Karpas-422 (cell line): ENCODE results near the gene COQ2. TPM values are rescaled to one million over a fixed set of nuclear protein-coding genes. Genes with fewer than 3 reads are reported as not detected.
A peak's percentile ranks its signal among the peaks of the same experiment; 100 is the strongest.

Experiments
- DNase-seq: peaks from one replicate; pipeline ENCODE4 v3.0.0-alpha.2; 2015
- H2AFZ ChIP-seq: fragments of 200-600 bp; sonication (generic); 2 replicates; pipeline ENCODE4 v1.6.1; 2014; ENCODE audit warnings: antibody characterized with exemption, low read length, mixed read lengths
- H3K27ac ChIP-seq: fragments of 200-600 bp; sonication (generic); 2 replicates; pipeline ENCODE4 v1.5.1; 2014; ENCODE audit warnings: mild to moderate bottlenecking, low read length, moderate library complexity
- H3K27me3 ChIP-seq: fragments of 200-600 bp; sonication (generic); 2 replicates; pipeline ENCODE4 v1.6.1; 2014; ENCODE audit warnings: low read length, mixed read lengths
- H3K36me3 ChIP-seq: fragments of 200-600 bp; sonication (generic); 2 replicates; pipeline ENCODE4 v1.6.1; 2014; ENCODE audit warnings: low read length, mixed read lengths; ENCODE audit not compliant: insufficient read depth
- H3K4me1 ChIP-seq: fragments of 200-600 bp; sonication (generic); 2 replicates; pipeline ENCODE4 v1.6.1; 2014; ENCODE audit warnings: mild to moderate bottlenecking, low read length, mixed read lengths
- H3K4me2 ChIP-seq: fragments of 200-600 bp; sonication (generic); 2 replicates; pipeline ENCODE4 v1.6.1; 2014; ENCODE audit warnings: low read length, low read depth, mild to moderate bottlenecking; ENCODE audit not compliant: poor library complexity, severe bottlenecking
- H3K4me3 ChIP-seq: fragments of 200-600 bp; sonication (generic); 2 replicates; pipeline ENCODE4 v1.5.1; 2014; ENCODE audit warnings: mild to moderate bottlenecking, antibody characterized with exemption, low read length, mixed read lengths
- H3K79me2 ChIP-seq: fragments of 200-600 bp; sonication (generic); 2 replicates; pipeline ENCODE4 v1.6.1; 2014; ENCODE audit warnings: mild to moderate bottlenecking, low read length, mixed read lengths
- H3K9ac ChIP-seq: fragments of 200-600 bp; sonication (generic); 2 replicates; pipeline ENCODE4 v1.6.0; 2014; ENCODE audit warnings: low read length
- H3K9me2 ChIP-seq: fragments of 200-600 bp; sonication (generic), shearing (Covaris generic); replicated peaks from 2 replicates; pipeline ENCODE4 v1.6.0; 2014; ENCODE audit warnings: mild to moderate bottlenecking, low read length, moderate library complexity; ENCODE audit not compliant: insufficient read depth
- H3K9me3 ChIP-seq: fragments of 300-700, 200-600 bp; sonication (generic); 2 replicates; pipeline ENCODE4 v1.6.1; 2014; ENCODE audit warnings: low read length, mixed read lengths
- H4K20me1 ChIP-seq: fragments of 200-600 bp; sonication (generic); 2 replicates; pipeline ENCODE4 v1.6.1; 2014; ENCODE audit warnings: mild to moderate bottlenecking, antibody characterized with exemption, low read length, low read depth; ENCODE audit not compliant: insufficient read depth
- total RNA-seq: library from RNA; depleted of rRNA; stranded (reverse); fragments of >200 nt; shearing (Covaris generic); gene quantifications from 2 replicates; pipeline ENCODE4 v1.2.3, GENCODE V29; 2014; ENCODE audit warnings: low replicate concordance

The COQ2 gene
- total RNA-seq, 1 experiment from 2014 or later: 1.2 TPM

DNA sequence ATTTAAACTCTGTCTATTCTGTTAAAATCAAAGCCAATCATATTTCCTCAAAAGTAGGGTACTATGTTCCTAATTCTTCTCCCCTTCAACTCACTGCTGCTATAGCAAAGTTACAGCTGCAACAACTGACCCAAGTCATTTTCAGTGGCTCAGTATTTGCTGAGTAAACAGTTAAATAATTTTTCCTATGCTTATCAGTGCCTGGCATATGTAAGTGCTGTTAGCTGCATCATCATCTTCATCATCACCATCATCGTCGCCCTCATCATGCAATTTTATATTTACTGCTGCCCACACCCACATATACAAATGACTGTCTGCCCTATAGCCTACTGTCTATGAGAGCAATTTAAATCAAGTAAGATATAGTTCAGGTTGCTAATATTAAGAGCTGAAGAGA, 21.9 kb downstream of the COQ2 start:
- Histone ChIP-seq H3K9me2 (no peaks in the 10 kb centered on the region), H3K9ac (no peak overlapping the region), H3K36me3 (no peaks in the 10 kb centered on the region), H3K79me2 (no peaks in the 10 kb centered on the region), H3K4me2 (no peak overlapping the region), H3K9me3 (no peaks in the 10 kb centered on the region), H3K4me3 (no peak overlapping the region), H2AFZ (no peak overlapping the region), H3K27me3 (no peaks in the 10 kb centered on the region), H3K27ac (no peak overlapping the region), H3K4me1 (no peaks in the 10 kb centered on the region), H4K20me1 (no peaks in the 10 kb centered on the region)
- DNase-seq: no peak

DNA sequence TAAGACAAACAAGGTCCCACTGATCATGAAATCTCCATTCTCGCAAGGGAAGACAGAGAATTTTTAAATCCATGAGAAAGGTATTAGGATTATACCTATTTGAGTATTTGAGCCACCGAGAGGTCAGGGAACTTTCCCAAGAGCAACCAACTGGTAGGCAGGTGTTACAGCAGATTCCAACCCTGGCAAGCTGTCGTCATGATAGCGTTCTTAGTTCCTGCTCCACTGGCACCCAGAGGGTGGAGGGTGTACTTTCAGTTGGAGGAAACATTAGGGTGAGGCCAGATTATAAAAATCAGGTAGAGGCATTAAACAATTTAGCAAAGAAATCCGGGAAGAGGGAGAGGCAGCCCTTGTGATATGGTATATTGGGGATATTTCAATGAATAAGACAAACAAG, 23.3 kb downstream of the COQ2 start:
- H3K4me3 ChIP-seq: no peak overlapping the region
- no peaks in the 10 kb centered on the region for H3K27me3 ChIP-seq
- H3K9me2 ChIP-seq: no peaks in the 10 kb centered on the region
- H3K9ac ChIP-seq: no peak overlapping the region
- H3K4me2 ChIP-seq: no peak overlapping the region
- H3K27ac ChIP-seq: no peak overlapping the region
- peaks cover 1% of the 10 kb centered on the region for H3K4me1 ChIP-seq
- DNase-seq: no peak
- H4K20me1 ChIP-seq: no peaks in the 10 kb centered on the region
- no peaks in the 10 kb centered on the region for H3K79me2 ChIP-seq
- no peaks in the 10 kb centered on the region for H3K9me3 ChIP-seq
- H2AFZ ChIP-seq: no peak overlapping the region
- no peaks in the 10 kb centered on the region for H3K36me3 ChIP-seq

DNA sequence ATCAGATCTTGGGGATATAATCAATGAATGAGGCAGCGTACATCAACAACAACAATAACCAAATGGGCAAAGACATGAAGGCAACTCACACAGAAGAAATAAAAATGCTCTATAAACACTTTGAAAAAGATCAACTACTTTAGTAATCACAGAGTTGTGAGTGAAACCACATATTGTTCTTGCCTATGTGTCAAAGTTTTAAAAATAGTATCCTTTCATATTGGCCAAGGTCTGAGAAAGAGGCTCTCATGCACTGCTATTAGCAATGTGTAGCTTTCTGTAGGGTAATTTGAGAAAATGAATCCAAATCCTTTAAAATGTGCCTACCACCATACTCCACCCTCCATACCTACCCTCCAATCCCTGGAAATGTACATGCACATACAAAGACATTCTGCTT, 25.0 kb downstream of the COQ2 start:
- DNase-seq: no peak
- no peak overlapping the region for H3K4me2 ChIP-seq
- H2AFZ ChIP-seq: no peak overlapping the region
- H3K4me3 ChIP-seq: no peak overlapping the region
- no peaks in the 10 kb centered on the region for H3K36me3 ChIP-seq
- H3K9me3 ChIP-seq: no peaks in the 10 kb centered on the region
- no peaks in the 10 kb centered on the region for H3K9me2 ChIP-seq
- no peak overlapping the region for H3K9ac ChIP-seq
- no peaks in the 10 kb centered on the region for H3K79me2 ChIP-seq
- no peaks in the 10 kb centered on the region for H3K27me3 ChIP-seq
- H3K4me1 ChIP-seq: peaks cover 4% of the 10 kb centered on the region
- no peak overlapping the region for H3K27ac ChIP-seq
- H4K20me1 ChIP-seq: no peaks in the 10 kb centered on the region

DNA sequence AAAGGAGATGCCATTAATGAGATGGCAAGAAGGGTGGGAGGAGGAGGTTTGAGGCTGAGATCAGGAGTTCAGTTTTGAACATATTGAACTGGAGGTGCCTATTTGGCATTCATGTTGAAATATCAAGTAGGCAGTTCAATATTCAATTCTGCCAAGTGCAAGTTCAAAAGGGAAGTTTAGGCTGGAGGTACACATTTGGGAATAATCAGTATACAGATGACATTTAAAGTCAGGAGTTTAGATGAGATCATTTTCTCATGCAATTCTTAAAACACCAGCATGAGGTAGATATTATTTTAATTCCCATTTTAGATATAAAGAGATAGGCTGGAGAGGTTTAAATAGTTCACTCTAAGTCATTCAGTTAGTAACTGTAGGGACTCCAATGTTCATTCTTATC, 26.1 kb downstream of the COQ2 start:
- H3K36me3 ChIP-seq: no peaks in the 10 kb centered on the region
- H3K27me3 ChIP-seq: no peaks in the 10 kb centered on the region
- no peaks in the 10 kb centered on the region for H4K20me1 ChIP-seq
- no peak overlapping the region for H3K4me2 ChIP-seq
- H3K79me2 ChIP-seq: no peaks in the 10 kb centered on the region
- no peaks in the 10 kb centered on the region for H3K9me2 ChIP-seq
- no peak overlapping the region for H3K4me3 ChIP-seq
- no peak overlapping the region for H3K27ac ChIP-seq
- no peaks in the 10 kb centered on the region for H3K9me3 ChIP-seq
- H3K4me1 ChIP-seq: peaks cover 4% of the 10 kb centered on the region
- DNase-seq: no peak
- H2AFZ ChIP-seq: no peak overlapping the region
- H3K9ac ChIP-seq: no peak overlapping the region

DNA sequence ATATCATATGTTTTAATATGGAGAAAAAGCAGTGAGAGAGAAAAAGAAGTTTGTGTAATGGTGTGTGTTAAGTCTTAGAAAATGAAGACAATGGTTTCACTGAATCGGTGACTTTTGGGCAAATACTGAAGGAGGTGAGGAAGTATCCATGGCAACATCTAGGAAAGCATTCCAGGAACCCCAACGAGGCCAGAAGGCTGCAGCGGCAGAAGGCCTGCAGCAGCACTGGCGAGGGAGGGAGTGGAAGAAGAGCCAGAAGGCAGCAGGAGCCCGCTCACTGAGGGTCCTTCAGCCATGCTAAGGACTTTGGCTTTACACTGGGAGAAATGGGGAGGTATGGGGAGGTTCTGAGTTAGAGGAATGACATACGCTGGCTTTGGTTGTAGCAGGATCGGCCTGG, 26.8 kb downstream of the COQ2 start:
- H3K36me3 ChIP-seq: no peaks in the 10 kb centered on the region
- H2AFZ ChIP-seq: no peak overlapping the region
- no peaks in the 10 kb centered on the region for H4K20me1 ChIP-seq
- H3K27ac ChIP-seq: no peak overlapping the region
- no peak overlapping the region for H3K4me2 ChIP-seq
- peaks cover 4% of the 10 kb centered on the region for H3K4me1 ChIP-seq
- DNase-seq: no peak
- no peak overlapping the region for H3K4me3 ChIP-seq
- H3K9ac ChIP-seq: no peak overlapping the region
- no peaks in the 10 kb centered on the region for H3K79me2 ChIP-seq
- no peaks in the 10 kb centered on the region for H3K9me3 ChIP-seq
- H3K27me3 ChIP-seq: no peaks in the 10 kb centered on the region
- no peaks in the 10 kb centered on the region for H3K9me2 ChIP-seq

DNA sequence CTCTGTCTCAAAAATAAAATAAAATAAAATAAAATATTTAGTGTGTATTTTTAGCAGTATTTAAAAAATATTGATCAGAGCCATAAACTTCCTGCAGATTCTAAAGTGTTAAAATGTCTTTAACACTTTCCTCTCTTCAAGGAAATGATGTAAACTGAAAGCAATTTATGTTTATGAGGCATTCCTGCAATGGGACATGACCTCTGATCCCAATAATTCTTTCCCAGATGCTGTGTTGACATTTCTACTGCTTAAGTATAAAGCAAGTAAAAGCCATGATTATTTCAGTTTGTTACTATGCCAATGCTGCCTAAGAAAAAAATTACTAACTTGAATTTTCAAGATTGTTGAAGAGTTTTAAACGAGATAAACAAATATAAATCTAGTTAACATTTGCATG, 29.0 kb downstream of the COQ2 start:
- Histone ChIP-seq H3K27ac (no peak overlapping the region), H3K79me2 (no peaks in the 10 kb centered on the region), H3K9me2 (no peaks in the 10 kb centered on the region), H3K36me3 (no peaks in the 10 kb centered on the region), H3K4me1 (peaks cover 4% of the 10 kb centered on the region), H2AFZ (no peak overlapping the region), H3K4me3 (no peak overlapping the region), H3K9ac (no peak overlapping the region), H3K4me2 (no peak overlapping the region), H3K27me3 (no peaks in the 10 kb centered on the region), H4K20me1 (no peaks in the 10 kb centered on the region), H3K9me3 (no peaks in the 10 kb centered on the region)
- DNase-seq: no peak

DNA sequence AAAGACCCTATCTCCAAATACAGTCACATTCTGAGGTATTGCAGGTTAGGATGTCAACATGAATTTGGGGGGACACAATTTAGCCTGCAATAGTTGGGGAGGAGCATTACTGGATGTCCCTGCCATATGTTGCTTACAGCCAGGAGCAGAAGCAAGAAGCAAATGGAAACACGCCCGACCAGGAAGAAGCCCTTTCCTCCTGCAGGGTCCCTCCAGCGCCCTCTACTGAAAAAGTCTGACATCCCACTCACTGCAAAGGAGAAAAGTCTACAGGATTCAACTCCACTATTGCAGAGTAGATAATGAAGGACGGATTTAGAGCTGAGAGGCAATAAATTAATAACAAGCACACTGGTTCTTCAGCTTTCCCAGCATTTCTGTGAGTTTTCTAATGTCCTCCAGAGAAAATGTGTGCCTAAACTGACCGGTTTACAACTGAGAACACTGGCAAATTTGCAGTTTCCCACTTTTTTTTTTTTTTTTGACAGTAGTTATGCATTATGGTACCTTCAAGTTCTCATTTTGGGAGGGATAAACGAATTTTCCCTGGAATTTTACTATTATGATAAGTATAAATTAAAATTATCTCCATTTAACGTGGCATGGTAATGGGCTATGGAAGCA, 31.7 kb downstream of the COQ2 start:
- Histone ChIP-seq H3K9me3 (no peaks in the 10 kb centered on the region), H3K36me3 (no peaks in the 10 kb centered on the region), H3K4me2 (no peak overlapping the region), H3K27me3 (no peaks in the 10 kb centered on the region), H3K9ac (no peak overlapping the region), H3K4me1 (peaks cover 4% of the 10 kb centered on the region), H4K20me1 (no peaks in the 10 kb centered on the region), H3K79me2 (no peaks in the 10 kb centered on the region), H3K4me3 (no peak overlapping the region), H2AFZ (no peak overlapping the region), H3K9me2 (no peaks in the 10 kb centered on the region), H3K27ac (no peak overlapping the region)
- peak; percentile 84 for DNase-seq

DNA sequence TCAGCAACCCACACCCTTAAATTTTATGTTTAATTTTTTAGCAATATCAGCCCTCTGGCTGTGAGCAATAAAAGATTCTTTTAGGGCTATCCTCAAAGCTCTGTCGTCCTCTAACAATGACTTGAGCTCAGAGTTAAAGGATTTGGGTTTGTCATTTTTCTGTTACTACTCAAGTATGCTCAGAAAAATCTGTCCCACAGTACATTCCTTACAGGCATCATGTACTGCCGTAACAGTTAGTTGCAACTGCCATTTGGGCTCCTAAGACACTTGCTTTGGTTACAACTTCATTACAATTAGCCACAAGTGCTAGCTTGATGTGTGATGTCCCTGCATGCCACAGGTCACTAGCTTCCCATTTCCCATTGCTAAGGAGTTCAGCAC, 33.2 kb downstream of the COQ2 start:
- H2AFZ ChIP-seq: no peak overlapping the region
- H3K9me3 ChIP-seq: no peaks in the 10 kb centered on the region
- H3K4me3 ChIP-seq: no peak overlapping the region
- H3K4me2 ChIP-seq: no peak overlapping the region
- no peak overlapping the region for H3K27ac ChIP-seq
- no peaks in the 10 kb centered on the region for H4K20me1 ChIP-seq
- H3K79me2 ChIP-seq: no peaks in the 10 kb centered on the region
- no peak overlapping the region for H3K9ac ChIP-seq
- no peaks in the 10 kb centered on the region for H3K27me3 ChIP-seq
- H3K4me1 ChIP-seq: peaks cover 4% of the 10 kb centered on the region
- DNase-seq: no peak
- H3K36me3 ChIP-seq: no peaks in the 10 kb centered on the region
- H3K9me2 ChIP-seq: no peaks in the 10 kb centered on the region
